ENCODE data around the gene CLIP4.
A peak's percentile ranks its signal among the peaks of the same experiment; 100 is the strongest.

CLIP4 gene

GRCh38 chr2:29139152-29139551 is 23.9 kb downstream of the CLIP4 start:
- no peak for DNase-seq (ENCODE audit: low read depth)

- DNase-seq (ENCODE audit: low read depth): no peak
These were observed 24.5 kb downstream of the CLIP4 start for GRCh38 chr2:29139731-29140130.

DNA sequence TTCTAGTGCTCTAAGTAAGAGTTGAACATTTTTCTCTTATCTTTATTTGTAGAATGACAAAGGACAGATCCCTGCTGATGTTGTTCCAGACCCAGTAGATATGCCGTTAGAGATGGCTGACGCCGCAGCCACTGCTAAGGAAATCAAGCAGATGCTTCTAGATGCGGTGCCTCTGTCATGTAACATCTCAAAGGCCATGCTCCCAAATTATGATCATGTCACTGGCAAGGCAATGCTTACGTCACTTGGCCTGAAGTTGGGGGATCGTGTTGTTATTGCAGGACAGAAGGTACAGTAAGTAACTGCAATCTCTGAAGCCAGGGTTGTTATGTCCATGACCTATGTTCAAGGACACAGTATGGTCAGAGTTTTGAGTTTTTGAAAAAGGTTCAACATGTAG is 28.4 kb downstream of the CLIP4 start:
- no peak for DNase-seq (ENCODE audit: low read depth)

GRCh38 chr2:29146197-29146596 is 31.0 kb downstream of the CLIP4 start:
- DNase-seq (ENCODE audit: low read depth): no peak

DNA sequence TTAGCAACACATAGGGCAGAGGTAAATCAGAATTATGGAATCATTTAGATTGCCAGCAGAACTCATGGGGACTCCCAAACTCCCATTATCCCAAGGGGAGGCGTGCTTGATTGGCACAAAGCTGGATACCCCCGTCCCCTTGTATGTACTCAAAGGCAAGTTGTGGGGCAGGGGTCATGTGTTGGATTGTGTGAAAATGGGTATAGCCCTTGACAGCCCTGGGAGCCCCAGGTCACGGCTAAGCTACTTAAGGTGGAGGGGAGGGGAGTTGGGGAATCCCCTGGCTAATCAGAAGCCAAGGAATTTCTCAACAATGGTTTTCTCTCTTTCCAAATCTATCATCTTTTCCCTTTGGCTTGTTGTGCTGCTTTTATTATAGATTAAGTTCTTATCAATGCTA is 32.7 kb downstream of the CLIP4 start:
- no peak for DNase-seq (ENCODE audit: low read depth)

DNA sequence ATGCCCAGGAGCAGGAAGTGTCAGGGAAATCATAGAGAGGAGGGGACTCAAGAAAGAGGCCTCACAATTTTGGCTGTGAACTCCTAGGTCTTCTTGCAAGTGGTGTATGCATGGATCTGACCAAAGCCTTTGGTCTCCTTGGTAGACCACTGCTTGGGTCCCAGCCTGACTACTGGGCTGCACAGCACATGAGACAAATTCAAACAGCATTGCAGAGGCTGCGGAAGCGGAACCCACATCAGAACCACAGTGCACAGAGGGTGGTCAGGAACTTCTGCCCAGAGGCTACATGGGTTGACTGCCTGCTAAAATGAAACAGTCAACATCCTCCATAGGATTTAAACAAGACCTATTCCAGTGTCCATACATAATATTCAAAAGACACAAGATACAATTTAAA is 39.4 kb downstream of the CLIP4 start:
- DNase-seq (ENCODE audit: low read depth): no peak

GRCh38 chr2:29155578-29155977 is 40.4 kb downstream of the CLIP4 start:
- DNase-seq (ENCODE audit: low read depth): no peak

- DNase-seq (ENCODE audit: low read depth): no peak
These were observed 41.9 kb downstream of the CLIP4 start for GRCh38 chr2:29157131-29157530.

- DNase-seq (ENCODE audit: low read depth): no peak
These were observed 43.9 kb downstream of the CLIP4 start for GRCh38 chr2:29159125-29159524.

DNA sequence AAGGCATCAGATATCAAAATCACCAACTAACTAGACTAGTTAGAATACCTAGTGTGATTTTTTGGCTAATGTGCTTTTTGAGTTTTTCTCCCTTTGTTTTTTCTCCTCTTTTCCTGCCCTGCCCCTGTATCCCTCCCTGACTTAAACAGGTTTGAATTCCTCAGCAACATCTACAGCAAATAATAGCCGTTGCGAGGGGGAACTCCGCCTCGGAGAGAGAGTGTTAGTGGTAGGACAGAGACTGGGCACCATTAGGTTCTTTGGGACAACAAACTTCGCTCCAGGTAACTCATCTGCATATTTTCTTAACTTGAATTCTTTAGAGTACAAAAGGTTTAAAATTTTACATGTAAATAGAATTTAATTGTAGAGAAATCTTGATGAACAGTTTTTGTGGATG is 45.0 kb downstream of the CLIP4 start:
- DNase-seq (ENCODE audit: low read depth): no peak

- no peak for DNase-seq (ENCODE audit: low read depth)
These were observed 47.2 kb downstream of the CLIP4 start for GRCh38 chr2:29162204-29162928.

DNA sequence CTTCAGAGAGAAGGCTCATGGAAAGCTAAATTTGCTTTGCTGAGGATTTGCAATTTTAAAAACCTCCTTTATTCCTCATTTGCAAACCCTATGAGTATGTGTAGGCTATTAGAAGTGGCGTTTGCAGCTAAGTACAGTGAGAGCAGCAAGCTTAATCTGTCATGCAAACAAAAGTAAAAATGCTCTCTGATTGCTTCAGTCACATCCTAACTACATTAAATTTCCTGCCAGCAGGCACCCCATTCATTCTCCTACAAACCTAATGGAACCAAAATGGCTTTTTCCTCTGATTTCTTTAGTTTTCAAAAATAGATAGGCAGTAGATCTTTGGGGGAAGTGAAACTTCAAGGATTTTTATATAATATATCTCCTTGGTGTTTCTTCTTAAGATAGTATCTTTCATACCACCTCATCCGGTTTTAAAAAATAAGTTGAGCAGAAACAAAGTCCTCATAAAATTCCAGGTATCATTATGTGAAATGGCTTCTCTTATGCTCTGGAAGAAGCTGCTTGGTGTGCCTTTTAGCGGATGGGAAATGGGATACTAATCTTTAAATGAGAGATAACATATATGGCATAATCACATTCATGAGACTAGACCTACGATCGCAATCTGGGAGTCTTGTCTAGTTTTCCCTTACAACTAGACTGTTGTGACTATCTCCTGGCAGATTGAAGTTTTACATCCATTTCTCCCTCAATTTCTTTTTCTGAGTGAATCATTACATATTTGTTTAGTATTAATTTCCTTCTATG is 49.1 kb downstream of the CLIP4 start:
- DNase-seq (ENCODE audit: low read depth): no peak

DNA sequence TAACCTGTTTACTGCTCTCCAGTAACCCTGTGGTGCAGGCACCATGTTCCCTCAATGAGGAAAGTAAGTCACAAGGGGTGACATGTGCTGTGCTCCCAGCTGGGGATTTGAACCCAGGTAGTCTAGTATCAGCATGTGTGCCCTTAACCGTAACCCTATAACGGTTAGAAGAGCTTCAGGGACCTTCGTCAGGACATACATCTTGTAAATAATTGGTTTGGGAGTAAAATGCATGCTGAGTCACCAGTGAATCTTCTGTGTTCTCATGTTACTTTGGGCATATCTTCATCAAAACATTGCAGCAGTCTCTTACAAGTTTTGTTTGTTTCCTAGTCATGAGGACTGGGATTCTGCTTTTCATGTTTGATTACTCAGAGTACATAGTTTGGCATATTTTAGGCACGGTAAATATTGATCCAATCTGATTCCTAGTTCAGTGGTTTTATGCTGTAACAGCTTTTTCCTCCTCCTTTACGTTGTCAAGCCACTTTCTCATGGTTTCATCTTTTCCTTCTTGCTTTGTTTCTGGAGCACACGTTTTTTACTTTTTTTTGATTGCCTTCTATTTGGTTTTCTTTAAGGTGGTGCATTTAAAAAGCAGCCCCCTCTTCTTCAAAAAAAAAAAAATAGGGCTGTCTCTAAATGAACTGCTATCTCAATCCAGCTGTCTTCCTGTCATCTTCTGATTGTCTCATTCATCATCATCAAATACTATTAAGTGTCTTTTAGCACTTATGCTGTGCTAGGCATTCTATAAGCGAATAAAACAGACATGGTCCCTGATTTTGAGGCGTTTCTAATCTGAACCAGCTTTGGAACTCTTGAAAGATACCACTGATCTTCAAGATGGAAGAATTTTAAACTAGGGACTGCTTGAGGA is 50.4 kb downstream of the CLIP4 start:
- DNase-seq (ENCODE audit: low read depth): peak; percentile 87

DNA sequence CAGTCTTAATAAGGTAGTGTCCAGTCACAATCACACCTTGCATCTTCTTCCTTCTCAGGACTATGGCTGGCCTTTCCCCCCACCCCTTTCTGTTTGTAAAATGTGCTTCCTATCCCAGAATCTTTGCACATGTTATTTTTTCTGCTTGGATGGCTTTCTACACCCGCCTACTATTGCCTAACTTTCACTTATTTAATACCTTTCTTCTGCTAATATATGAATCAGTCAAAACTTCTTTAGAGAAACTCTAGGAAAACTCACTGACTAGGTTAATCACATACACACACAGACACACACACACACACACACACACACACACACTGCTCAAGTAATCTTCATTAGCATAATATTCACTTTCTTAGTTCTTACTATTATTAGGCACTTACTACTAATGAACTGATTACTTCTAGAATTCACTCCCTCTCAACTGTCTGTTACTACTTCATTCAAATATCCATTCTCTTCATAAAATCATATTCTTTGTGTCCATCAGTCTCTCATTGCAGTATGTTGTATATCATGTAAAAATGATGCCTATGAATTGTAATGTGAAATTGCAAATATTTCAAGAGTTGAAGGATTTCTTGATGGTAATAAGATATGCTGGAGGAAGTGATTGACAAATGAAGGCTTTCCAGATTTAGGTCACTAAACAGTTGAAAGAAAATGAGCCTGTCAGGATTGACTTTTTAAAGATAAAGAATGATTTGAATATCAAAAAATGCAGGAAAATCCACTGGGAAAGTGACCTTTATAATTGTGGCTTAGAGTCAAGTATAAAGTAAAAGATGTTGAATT is 51.2 kb downstream of the CLIP4 start:
- DNase-seq (ENCODE audit: low read depth): peak; percentile 38

DNA sequence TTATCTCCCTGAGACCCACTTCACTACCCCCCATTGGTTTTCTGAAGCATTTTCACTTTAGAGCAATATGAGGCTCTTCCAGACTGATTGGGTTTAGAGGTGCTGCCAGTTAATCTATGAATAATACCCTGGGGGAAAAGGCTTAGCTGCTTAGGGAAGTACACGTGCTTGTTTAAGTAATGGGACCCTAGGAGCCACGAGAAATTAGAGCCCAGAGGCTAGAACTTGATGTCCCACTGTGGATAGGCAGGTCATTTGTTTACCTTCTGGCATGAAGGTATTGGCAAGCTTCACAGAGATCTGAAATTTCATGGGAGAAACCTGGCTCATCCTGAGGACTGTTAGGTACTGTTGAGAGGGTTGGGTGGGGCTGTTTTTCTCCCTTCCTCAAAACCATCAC is 59.7 kb downstream of the CLIP4 start:
- no peak for DNase-seq (ENCODE audit: low read depth)

- DNase-seq (ENCODE audit: low read depth): no peak
These were observed 60.1 kb downstream of the CLIP4 start for GRCh38 chr2:29175338-29175737.

GRCh38 chr2:29182334-29182733 is 67.1 kb downstream of the CLIP4 start:
- no peak for DNase-seq (ENCODE audit: low read depth)

GRCh38 chr2:29182920-29183319 is 67.7 kb downstream of the CLIP4 start:
- DNase-seq (ENCODE audit: low read depth): no peak

DNA sequence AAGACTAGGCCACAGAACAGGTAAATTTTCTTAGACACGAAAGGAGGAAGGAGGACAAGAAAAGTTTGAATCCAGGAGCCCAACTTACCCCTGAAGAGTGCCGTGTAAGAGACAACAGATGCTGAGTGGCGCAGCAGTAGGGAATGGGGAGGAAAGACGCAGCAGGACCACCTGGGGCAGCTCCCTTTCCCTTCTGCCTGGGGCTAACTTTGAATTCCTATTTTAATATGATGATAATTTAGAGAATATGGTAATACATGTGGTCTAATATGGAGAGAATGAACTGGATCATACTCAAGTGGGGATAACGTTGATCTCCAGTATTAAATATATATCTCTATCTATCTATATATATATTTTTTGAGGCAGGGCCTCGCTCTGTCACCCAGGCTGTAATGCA is 69.3 kb downstream of the CLIP4 start:
- DNase-seq (ENCODE audit: low read depth): no peak

- no peak for DNase-seq (ENCODE audit: low read depth)
These were observed 71.6 kb downstream of the CLIP4 start for GRCh38 chr2:29186817-29187216.

DNA sequence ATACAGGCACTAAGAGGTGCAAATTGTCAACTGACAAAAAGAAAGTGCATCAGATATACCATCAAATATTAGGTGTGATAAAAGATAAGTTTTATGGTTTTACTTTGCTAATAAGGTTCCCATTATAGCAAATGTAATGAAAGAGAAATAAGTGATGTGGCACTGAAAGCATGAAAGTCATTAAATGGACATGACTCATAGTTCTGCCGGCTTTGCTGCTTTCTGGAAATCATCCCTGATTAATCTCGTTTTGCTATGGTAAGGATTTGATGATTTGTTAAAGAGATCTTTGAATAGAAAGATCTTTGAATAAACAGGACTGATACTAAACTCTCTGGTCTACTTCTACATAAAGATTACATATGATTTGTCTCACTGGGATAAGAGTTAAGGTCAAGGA is 72.7 kb downstream of the CLIP4 start:
- DNase-seq (ENCODE audit: low read depth): peak; percentile 21

- DNase-seq (ENCODE audit: low read depth): no peak
These were observed 73.8 kb downstream of the CLIP4 start for GRCh38 chr2:29189052-29189451.
